Esophagus squamous epithelium (tissue), 4 donors: Measurements from ENCODE around the gene FOXO3.

Experiments
- CTCF ChIP-seq, 6 experiments: fragments of 450-650 bp in 4 of 6; fragments of 200-600 bp in 2 of 6; sonication (generic) in 2 of 6; IDR thresholded peaks; one replicate each; pipeline ENCODE4 v1.5.1; 2016 to 2019; ENCODE audit warnings: antibody characterized with exemption in 6 of 6, mild to moderate bottlenecking in 4 of 6, moderate library complexity in 4 of 6
- POLR2A ChIP-seq, 4 donors: fragments of 450-650 bp; IDR thresholded peaks; one replicate each; pipeline ENCODE4 v1.6.1; 2017; ENCODE audit warnings: antibody characterized with exemption in 4 of 4, mild to moderate bottlenecking in 4 of 4, moderate library complexity in 3 of 4

GRCh38 chr6:108661982-108662381 is 101.3 kb downstream of the FOXO3 start:
- TF ChIP-seq CTCF (IDR thresholded peaks at IDR 0.05) (no peak), POLR2A (IDR thresholded peaks at IDR 0.05) (no peak)
